Lower leg skin (tissue), 4 donors: ENCODE measurements around the gene NTM. TPM values are rescaled to one million over a fixed set of nuclear protein-coding genes. Genes with fewer than 3 reads are reported as not detected.

Experiments used
- DNase-seq, 2 donors: peaks; one replicate each; pipeline ENCODE4 v3.0.0-alpha.2; 2019; ENCODE audit warnings: low spot score in 2 of 2
- H3K4me3 ChIP-seq: fragments of 200-600 bp; sonication (generic); 2 replicates; pipeline ENCODE4 v1.5.1; 2017; ENCODE audit warnings: mild to moderate bottlenecking, low read depth; ENCODE audit not compliant: poor library complexity, severe bottlenecking
- CTCF ChIP-seq, 3 donors: fragments of 450-650 bp; IDR thresholded peaks; one replicate each; pipeline ENCODE4 v1.5.1; 2016; ENCODE audit warnings: antibody characterized with exemption in 3 of 3, mild to moderate bottlenecking in 3 of 3, moderate library complexity in 2 of 3
- POLR2A ChIP-seq, 2 donors: fragments of 450-650 bp; IDR thresholded peaks; one replicate each; pipeline ENCODE4 v1.6.1; 2016 to 2017; ENCODE audit warnings: antibody characterized with exemption in 2 of 2, mild to moderate bottlenecking in 1 of 2, moderate library complexity in 1 of 2
- WGBS, 2 donors: methylation state at CpG; one replicate each; pipeline ENCODE4 v1.1.5; 2018; 5-methylcytosine and 5-hydroxymethylcytosine counted together
- intact Hi-C: fragments of 100-400 bp; cut with DNase I; formaldehyde crosslinking; loops from one replicate; pipeline ENCODE4 v1.15.0; 2023; ENCODE audit warnings: low total_unique reads
- total RNA-seq, 4 donors: library from RNA; depleted of rRNA; stranded (reverse); fragments of >200 nt; gene quantifications; one replicate each; pipeline ENCODE4 v1.1.0, GENCODE V29; 2016

Gene NTM
- total RNA-seq, 4 donors from 2014 or later = 2.8 to 5.7 (median 4.9) TPM

GRCh38 chr11:132137289-132137980, 767.0 kb downstream of the NTM start:
- 90 to 92% methylated on average over 12 of the region's 12 CpGs for WGBS, 2 donors
- no peak overlapping the region for H3K4me3 ChIP-seq
- intact Hi-C loops = no loop called here
- DNase-seq = no peak
- TF ChIP-seq CTCF (IDR thresholded peaks at IDR 0.05) (no peak), POLR2A (IDR thresholded peaks at IDR 0.05) (no peak)

GRCh38 chr11:132137981-132138313, 767.5 kb downstream of the NTM start:
- WGBS, 2 donors = 66 to 71% methylated on average over 3 of the region's 3 CpGs
- no peak overlapping the region for H3K4me3 ChIP-seq
- DNase-seq = no peak
- TF ChIP-seq POLR2A (IDR thresholded peaks at IDR 0.05) = no peak
- no peak for TF ChIP-seq CTCF (IDR thresholded peaks at IDR 0.05)
- intact Hi-C loops = no loop called here

- intact Hi-C loops = no loop called here
- H3K4me3 ChIP-seq = no peak overlapping the region
- WGBS, 2 donors = 53 to 60% methylated on average over 2 of the region's 2 CpGs
- no peak for TF ChIP-seq POLR2A (IDR thresholded peaks at IDR 0.05)
- TF ChIP-seq CTCF (IDR thresholded peaks at IDR 0.05) = no peak
- DNase-seq = no peak
Observed at GRCh38 chr11:132139181-132139580, 768.8 kb downstream of the NTM start.

- intact Hi-C loops = no loop called here
- H3K4me3 ChIP-seq = no peak overlapping the region
- 76 to 88% methylated on average over 3 of the region's 3 CpGs for whole genome bisulfite sequencing, 2 donors
- no peak for TF ChIP-seq POLR2A (IDR thresholded peaks at IDR 0.05)
- TF ChIP-seq CTCF (IDR thresholded peaks at IDR 0.05) = no peak
- DNase-seq = no peak
Observed at GRCh38 chr11:132140056-132140455, 769.6 kb downstream of the NTM start.

- DNase-seq = no peak
- intact Hi-C loops = no loop called here
- 92 to 94% methylated on average over 9 of the region's 9 CpGs for WGBS, 2 donors
- H3K4me3 ChIP-seq = no peak overlapping the region
- TF ChIP-seq CTCF (IDR thresholded peaks at IDR 0.05) (no peak), POLR2A (IDR thresholded peaks at IDR 0.05) (no peak)
Observed at GRCh38 chr11:132142121-132142520, 771.7 kb downstream of the NTM start.

- intact Hi-C loops = no loop called here
Observed at GRCh38 chr11:132142554-132142953, 772.1 kb downstream of the NTM start.

More at GRCh38 chr11:132142554-132142953, 772.1 kb downstream of the NTM start:
- no peak for DNase-seq
- H3K4me3 ChIP-seq = no peak overlapping the region
- WGBS, 2 donors = 78 to 79% methylated on average over 11 to 12 of the region's 12 CpGs
- no peak for TF ChIP-seq POLR2A (IDR thresholded peaks at IDR 0.05)
- TF ChIP-seq CTCF (IDR thresholded peaks at IDR 0.05) = no peak
